ENCODE measurements around the gene CIB2.

CIB2 gene

GRCh38 chr15:78104566-78105475 is 26.4 kb downstream of the CIB2 start:
- Histone ChIP-seq H3K27me3 (replicated peaks; ENCODE audit: control insufficient read depth, insufficient read depth, low read length) (peaks cover 26% of the 10 kb centered on the region), H3K4me1 (ENCODE audit: control insufficient read depth, insufficient read depth, low read length) (no peaks in the 10 kb centered on the region), H3K9ac (ENCODE audit: low read length) (no peak overlapping the region), H3K36me3 (ENCODE audit: control insufficient read depth, insufficient read depth, low read length, severe bottlenecking) (no peaks in the 10 kb centered on the region), H3K4me3 (ENCODE audit: low read length) (no peak overlapping the region), H3K9me3 (ENCODE audit: control insufficient read depth, low read length) (no peaks in the 10 kb centered on the region)
- no peak for DNase-seq (ENCODE audit: low read depth)

DNA sequence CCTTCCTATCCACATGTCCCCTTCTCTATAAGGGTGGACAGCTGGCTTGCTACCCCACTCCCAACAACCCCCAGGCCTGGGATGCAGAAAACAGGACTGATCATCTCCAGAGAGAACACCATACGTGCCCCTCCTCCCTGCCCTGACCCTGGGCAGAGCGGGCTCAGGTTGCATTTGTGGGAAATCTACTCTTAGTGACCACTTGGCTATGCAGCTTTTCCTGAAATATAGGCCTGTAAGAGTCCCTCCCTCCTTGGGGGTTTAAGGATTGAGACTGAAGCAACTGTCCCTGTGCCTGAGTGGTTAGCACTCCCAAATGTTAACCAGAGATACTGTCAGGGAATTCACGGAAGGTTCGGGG is 27.1 kb downstream of the CIB2 start:
- DNase-seq (ENCODE audit: low read depth) = no peak
- H3K9ac ChIP-seq (ENCODE audit: low read length) = no peak overlapping the region
- no peaks in the 10 kb centered on the region for H3K36me3 ChIP-seq (ENCODE audit: control insufficient read depth, insufficient read depth, low read length, severe bottlenecking)
- H3K4me3 ChIP-seq (ENCODE audit: low read length) = no peak overlapping the region
- no peaks in the 10 kb centered on the region for H3K4me1 ChIP-seq (ENCODE audit: control insufficient read depth, insufficient read depth, low read length)
- no peaks in the 10 kb centered on the region for H3K9me3 ChIP-seq (ENCODE audit: control insufficient read depth, low read length)
- H3K27me3 ChIP-seq (replicated peaks; ENCODE audit: control insufficient read depth, insufficient read depth, low read length) = peaks cover 22% of the 10 kb centered on the region

DNA sequence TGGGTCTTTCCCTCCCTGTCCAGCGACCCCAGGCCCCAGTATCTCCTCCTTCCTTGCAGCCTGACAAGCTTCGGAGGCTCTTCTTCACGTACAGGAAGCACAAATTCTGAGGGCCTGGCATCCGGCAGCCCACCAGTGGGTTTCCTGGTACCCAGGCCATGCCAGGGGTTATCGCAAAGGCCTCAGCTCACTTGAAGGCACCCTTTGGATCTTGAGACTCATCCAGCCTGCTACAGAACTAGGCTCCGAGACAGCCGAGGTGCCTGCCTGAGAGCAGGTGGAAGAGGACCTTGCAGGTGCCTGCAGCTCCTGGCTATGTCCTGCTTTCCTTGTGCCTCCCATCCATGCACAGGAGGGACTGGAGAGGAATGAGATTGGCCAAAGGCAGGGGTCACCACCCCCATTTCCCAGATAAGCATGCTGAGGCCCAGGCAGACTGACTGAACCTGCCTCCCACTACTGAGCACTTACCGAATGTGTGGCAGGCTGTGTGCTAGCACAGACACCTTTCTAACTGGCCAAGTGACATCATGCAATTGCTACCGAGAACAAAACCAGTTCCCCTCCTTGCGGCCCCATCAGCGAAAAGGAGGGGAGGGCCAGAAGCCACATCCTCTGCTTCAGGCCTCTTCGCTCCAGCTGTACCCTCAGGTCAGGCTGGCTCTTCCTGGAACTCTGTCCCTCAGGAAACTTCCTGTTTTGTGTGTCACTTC is 27.7 kb downstream of the CIB2 start:
- Histone ChIP-seq H3K4me3 (ENCODE audit: low read length) (no peak overlapping the region), H3K36me3 (ENCODE audit: control insufficient read depth, insufficient read depth, low read length, severe bottlenecking) (no peaks in the 10 kb centered on the region), H3K9me3 (ENCODE audit: control insufficient read depth, low read length) (no peaks in the 10 kb centered on the region), H3K9ac (ENCODE audit: low read length) (no peak overlapping the region), H3K4me1 (ENCODE audit: control insufficient read depth, insufficient read depth, low read length) (no peaks in the 10 kb centered on the region), H3K27me3 (replicated peaks; ENCODE audit: control insufficient read depth, insufficient read depth, low read length) (peaks cover 21% of the 10 kb centered on the region)
- no peak for DNase-seq (ENCODE audit: low read depth)

- Histone ChIP-seq H3K4me3 (ENCODE audit: low read length) (no peak overlapping the region), H3K36me3 (ENCODE audit: control insufficient read depth, insufficient read depth, low read length, severe bottlenecking) (no peaks in the 10 kb centered on the region), H3K9me3 (ENCODE audit: control insufficient read depth, low read length) (no peaks in the 10 kb centered on the region), H3K27me3 (replicated peaks; ENCODE audit: control insufficient read depth, insufficient read depth, low read length) (peaks cover 21% of the 10 kb centered on the region), H3K4me1 (ENCODE audit: control insufficient read depth, insufficient read depth, low read length) (no peaks in the 10 kb centered on the region), H3K9ac (ENCODE audit: low read length) (no peak overlapping the region)
- no peak for DNase-seq (ENCODE audit: low read depth)
These were observed 28.5 kb downstream of the CIB2 start for GRCh38 chr15:78102741-78103140.

DNA sequence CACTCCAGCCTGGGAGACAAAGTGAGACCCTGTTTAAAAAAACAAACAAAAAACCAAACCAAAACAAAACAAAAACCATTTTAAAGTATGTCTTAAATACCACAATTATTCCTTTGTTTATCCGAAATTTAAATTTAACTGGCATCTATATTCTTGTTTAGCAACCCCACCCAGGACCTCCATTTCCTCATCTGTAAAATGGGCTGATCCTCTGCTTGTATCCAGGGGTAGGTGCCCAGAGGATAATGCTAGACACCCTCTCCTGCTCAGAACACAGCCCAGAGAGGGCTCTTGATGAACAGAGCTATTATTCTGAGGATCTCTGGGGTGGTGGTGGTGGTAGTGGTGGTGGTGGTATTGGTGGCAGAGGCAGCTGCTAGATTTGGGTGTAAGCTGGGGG is 29.0 kb downstream of the CIB2 start:
- no peaks in the 10 kb centered on the region for H3K36me3 ChIP-seq (ENCODE audit: control insufficient read depth, insufficient read depth, low read length, severe bottlenecking)
- no peak overlapping the region for H3K9ac ChIP-seq (ENCODE audit: low read length)
- H3K9me3 ChIP-seq (ENCODE audit: control insufficient read depth, low read length) = no peaks in the 10 kb centered on the region
- no peak for DNase-seq (ENCODE audit: low read depth)
- H3K4me3 ChIP-seq (ENCODE audit: low read length) = no peak overlapping the region
- H3K4me1 ChIP-seq (ENCODE audit: control insufficient read depth, insufficient read depth, low read length) = no peaks in the 10 kb centered on the region
- H3K27me3 ChIP-seq (replicated peaks; ENCODE audit: control insufficient read depth, insufficient read depth, low read length) = peaks cover 21% of the 10 kb centered on the region

DNA sequence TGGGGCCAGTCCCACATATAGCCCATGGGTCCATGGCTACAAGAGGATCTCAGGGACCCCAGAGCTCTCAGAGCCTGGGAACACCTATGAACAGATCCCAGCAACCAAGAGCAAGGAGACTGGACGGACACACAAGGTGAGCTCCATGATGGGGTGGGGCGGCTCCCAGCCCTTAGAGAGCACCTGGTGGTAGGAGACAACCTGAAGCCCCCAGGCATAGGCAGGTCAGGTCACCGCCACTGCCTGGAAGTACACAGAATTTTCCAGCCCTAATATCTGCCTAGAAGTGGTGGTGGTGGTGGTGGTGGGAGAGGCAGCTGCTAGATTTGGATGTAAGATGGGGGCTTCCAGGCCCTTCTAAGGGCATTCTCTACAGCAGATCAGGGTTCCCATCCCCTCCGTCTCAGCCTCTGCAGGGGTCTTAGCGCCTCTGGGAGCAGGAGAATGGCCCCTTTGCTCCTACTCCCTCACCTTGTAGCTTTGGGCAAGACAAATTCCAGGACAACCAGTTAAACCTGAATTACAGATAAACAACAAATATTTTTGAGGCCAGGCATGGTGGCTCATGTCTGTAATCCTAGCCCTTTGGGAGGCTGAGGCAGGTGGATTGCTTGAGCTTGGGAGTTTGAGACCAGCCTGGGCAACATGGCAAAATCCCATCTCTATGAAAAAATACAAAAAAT is 29.7 kb downstream of the CIB2 start:
- Histone ChIP-seq H3K4me3 (ENCODE audit: low read length) (no peak overlapping the region), H3K9ac (ENCODE audit: low read length) (no peak overlapping the region), H3K27me3 (replicated peaks; ENCODE audit: control insufficient read depth, insufficient read depth, low read length) (peaks cover 21% of the 10 kb centered on the region), H3K9me3 (ENCODE audit: control insufficient read depth, low read length) (no peaks in the 10 kb centered on the region), H3K4me1 (ENCODE audit: control insufficient read depth, insufficient read depth, low read length) (no peaks in the 10 kb centered on the region), H3K36me3 (ENCODE audit: control insufficient read depth, insufficient read depth, low read length, severe bottlenecking) (no peaks in the 10 kb centered on the region)
- DNase-seq (ENCODE audit: low read depth) = no peak

DNA sequence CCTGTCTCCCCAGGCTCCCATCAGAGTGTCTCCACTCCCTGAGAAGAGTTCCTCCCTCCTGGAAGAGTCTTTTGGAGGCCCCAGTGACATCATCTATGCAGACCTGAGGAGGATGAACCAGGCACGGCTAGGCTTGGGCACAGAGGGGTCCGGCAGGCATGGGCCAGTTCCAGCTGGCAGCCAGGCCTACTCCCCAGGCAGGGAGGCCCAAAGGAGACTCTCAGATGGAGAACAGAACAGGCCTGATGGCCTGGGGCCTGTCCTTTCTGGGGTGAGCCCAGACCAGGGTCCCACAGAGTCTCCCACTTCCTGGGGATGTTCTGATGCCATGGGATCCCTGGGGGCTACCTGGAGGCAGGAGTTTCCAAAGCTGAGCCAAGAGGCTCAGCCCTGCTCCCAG is 30.4 kb downstream of the CIB2 start:
- DNase-seq (ENCODE audit: low read depth) = no peak
- H3K4me3 ChIP-seq (ENCODE audit: low read length) = no peak overlapping the region
- no peaks in the 10 kb centered on the region for H3K4me1 ChIP-seq (ENCODE audit: control insufficient read depth, insufficient read depth, low read length)
- no peaks in the 10 kb centered on the region for H3K9me3 ChIP-seq (ENCODE audit: control insufficient read depth, low read length)
- H3K36me3 ChIP-seq (ENCODE audit: control insufficient read depth, insufficient read depth, low read length, severe bottlenecking) = no peaks in the 10 kb centered on the region
- peaks cover 21% of the 10 kb centered on the region for H3K27me3 ChIP-seq (replicated peaks; ENCODE audit: control insufficient read depth, insufficient read depth, low read length)
- H3K9ac ChIP-seq (ENCODE audit: low read length) = no peak overlapping the region

DNA sequence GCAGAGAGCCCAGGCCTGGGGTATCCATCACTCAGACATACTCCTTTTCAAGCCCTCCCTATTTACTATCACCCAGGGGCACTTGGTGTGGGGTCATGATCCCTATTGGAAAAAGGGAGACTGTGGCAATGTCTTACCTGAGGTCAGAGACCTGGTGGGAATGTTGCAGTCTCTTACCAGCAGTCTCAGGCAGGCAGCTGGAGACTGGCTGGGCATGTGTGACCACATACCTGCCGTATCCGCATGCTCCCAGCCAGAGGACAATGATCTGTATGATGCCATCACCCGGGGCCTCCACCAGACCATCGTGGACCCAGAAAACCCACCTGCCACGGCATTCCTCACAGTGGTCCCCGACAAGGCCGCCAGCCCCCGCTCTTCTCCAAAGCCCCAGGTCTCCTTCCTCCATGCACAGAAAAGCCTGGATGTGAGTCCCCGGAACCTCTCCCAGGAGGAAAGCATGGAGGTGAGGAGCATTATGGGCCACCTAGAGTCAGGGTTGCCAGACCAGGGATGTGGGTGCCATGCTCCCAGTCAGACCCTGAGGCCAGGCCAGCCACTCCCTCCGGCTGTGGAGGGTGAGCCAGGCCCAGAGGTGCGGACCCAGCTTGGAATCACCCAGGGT is 33.0 kb downstream of the CIB2 start:
- H3K4me1 ChIP-seq (ENCODE audit: control insufficient read depth, insufficient read depth, low read length) = peaks cover 5% of the 10 kb centered on the region

DNA sequence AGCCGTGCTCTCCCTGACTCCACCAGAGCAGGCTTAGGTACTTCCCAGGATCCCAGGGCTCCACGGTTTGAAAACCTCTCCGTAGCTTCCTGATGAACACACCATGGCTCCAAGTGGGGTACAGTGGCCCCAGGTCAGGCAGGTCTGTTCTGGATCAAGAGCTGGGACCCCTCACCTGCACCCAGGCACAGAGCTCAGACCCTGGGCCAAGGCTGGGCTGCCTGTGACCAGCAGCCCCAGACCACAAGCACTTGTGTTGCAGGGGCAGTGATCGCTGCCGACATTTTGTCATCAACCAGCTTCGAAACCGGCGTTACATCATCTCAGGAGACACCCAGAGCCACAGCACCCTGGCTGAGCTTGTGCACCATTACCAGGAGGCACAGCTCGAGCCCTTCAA is 33.6 kb downstream of the CIB2 start:
- DNase-seq (ENCODE audit: low read depth) = no peak
- H3K9ac ChIP-seq (ENCODE audit: low read length) = no peak overlapping the region
- no peaks in the 10 kb centered on the region for H3K36me3 ChIP-seq (ENCODE audit: control insufficient read depth, insufficient read depth, low read length, severe bottlenecking)
- peaks cover 13% of the 10 kb centered on the region for H3K27me3 ChIP-seq (replicated peaks; ENCODE audit: control insufficient read depth, insufficient read depth, low read length)
- H3K9me3 ChIP-seq (ENCODE audit: control insufficient read depth, low read length) = no peaks in the 10 kb centered on the region
- H3K4me1 ChIP-seq (ENCODE audit: control insufficient read depth, insufficient read depth, low read length) = peaks cover 9% of the 10 kb centered on the region
- no peak overlapping the region for H3K4me3 ChIP-seq (ENCODE audit: low read length)

More for the DNA sequence above, 33.0 kb downstream of the CIB2 start:
- DNase-seq (ENCODE audit: low read depth) = no peak
- H3K9ac ChIP-seq (ENCODE audit: low read length) = no peak overlapping the region
- H3K27me3 ChIP-seq (replicated peaks; ENCODE audit: control insufficient read depth, insufficient read depth, low read length) = peaks cover 16% of the 10 kb centered on the region
- H3K36me3 ChIP-seq (ENCODE audit: control insufficient read depth, insufficient read depth, low read length, severe bottlenecking) = no peaks in the 10 kb centered on the region
- H3K9me3 ChIP-seq (ENCODE audit: control insufficient read depth, low read length) = no peaks in the 10 kb centered on the region
- no peak overlapping the region for H3K4me3 ChIP-seq (ENCODE audit: low read length)

- Histone ChIP-seq H3K36me3 (ENCODE audit: control insufficient read depth, insufficient read depth, low read length, severe bottlenecking) (no peaks in the 10 kb centered on the region), H3K9ac (ENCODE audit: low read length) (no peak overlapping the region), H3K4me3 (ENCODE audit: low read length) (no peak overlapping the region), H3K27me3 (replicated peaks; ENCODE audit: control insufficient read depth, insufficient read depth, low read length) (peaks cover 14% of the 10 kb centered on the region), H3K9me3 (ENCODE audit: control insufficient read depth, low read length) (no peaks in the 10 kb centered on the region), H3K4me1 (ENCODE audit: control insufficient read depth, insufficient read depth, low read length) (peaks cover 9% of the 10 kb centered on the region)
- DNase-seq (ENCODE audit: low read depth) = peak; percentile 91
These were observed 37.8 kb downstream of the CIB2 start for GRCh38 chr15:78093242-78094020.

All from adipocyte (in vitro differentiated cells).